ENCODE results near the gene ERGIC1.

DNA sequence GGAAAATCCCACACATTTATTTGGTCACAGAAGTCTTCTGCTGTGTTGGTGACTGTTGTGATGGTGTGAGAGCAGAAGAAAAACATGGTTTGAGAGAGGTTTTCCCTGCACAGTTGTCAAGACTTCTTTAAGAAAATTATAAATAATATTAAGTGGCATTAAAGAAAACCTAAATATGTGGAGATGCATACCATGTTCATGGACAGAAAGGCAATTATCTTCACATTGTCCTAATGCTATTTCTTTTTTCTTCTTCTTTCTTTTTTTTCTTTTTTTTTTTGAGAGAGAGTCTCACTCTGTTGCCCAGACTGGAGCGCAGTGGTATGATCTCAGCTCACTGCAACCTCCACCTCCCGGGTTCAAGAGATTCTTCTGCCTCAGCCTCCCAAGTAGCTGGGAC lies 24.3 kb upstream of the ERGIC1 start:
- TF ChIP-seq CTCF (conservative IDR thresholded peaks at IDR 0.05; ENCODE audit: low read depth in 2 of 2), result no peak
- no peak for TF ChIP-seq POLR2AphosphoS5 (IDR thresholded peaks at IDR 0.05; ENCODE audit: low read depth)
- TF ChIP-seq CREB1 (CRISPR knock-in tag; IDR thresholded peaks at IDR 0.05; ENCODE audit: low read depth), result no peak
- TF ChIP-seq EZH2phosphoT487 (IDR thresholded peaks at IDR 0.05; ENCODE audit: unreplicated experiment), result no peak
- no peak for TF ChIP-seq EZH2 (IDR thresholded peaks at IDR 0.05; ENCODE audit: low read depth, unreplicated experiment)
- TF ChIP-seq, protein P1, sequence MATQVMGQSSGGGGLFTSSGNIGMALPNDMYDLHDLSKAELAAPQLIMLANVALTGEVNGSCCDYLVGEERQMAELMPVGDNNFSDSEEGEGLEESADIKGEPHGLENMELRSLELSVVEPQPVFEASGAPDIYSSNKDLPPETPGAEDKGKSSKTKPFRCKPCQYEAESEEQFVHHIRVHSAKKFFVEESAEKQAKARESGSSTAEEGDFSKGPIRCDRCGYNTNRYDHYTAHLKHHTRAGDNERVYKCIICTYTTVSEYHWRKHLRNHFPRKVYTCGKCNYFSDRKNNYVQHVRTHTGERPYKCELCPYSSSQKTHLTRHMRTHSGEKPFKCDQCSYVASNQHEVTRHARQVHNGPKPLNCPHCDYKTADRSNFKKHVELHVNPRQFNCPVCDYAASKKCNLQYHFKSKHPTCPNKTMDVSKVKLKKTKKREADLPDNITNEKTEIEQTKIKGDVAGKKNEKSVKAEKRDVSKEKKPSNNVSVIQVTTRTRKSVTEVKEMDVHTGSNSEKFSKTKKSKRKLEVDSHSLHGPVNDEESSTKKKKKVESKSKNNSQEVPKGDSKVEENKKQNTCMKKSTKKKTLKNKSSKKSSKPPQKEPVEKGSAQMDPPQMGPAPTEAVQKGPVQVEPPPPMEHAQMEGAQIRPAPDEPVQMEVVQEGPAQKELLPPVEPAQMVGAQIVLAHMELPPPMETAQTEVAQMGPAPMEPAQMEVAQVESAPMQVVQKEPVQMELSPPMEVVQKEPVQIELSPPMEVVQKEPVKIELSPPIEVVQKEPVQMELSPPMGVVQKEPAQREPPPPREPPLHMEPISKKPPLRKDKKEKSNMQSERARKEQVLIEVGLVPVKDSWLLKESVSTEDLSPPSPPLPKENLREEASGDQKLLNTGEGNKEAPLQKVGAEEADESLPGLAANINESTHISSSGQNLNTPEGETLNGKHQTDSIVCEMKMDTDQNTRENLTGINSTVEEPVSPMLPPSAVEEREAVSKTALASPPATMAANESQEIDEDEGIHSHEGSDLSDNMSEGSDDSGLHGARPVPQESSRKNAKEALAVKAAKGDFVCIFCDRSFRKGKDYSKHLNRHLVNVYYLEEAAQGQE (IDR thresholded peaks at IDR 0.05; ENCODE audit: unreplicated experiment), result no peak
- TF ChIP-seq ETS1 (IDR thresholded peaks at IDR 0.05), result no peak
- no peak for TF ChIP-seq JUNB (IDR thresholded peaks at IDR 0.05; ENCODE audit: unreplicated experiment)
